ENCODE results near the gene ZC3H4. TPM values are rescaled to one million over a fixed set of nuclear protein-coding genes. Genes with fewer than 3 reads are reported as not detected.

The ZC3H4 gene
- total and polyA plus RNA-seq, 10 of the 15 experiments (the other 5 are each of a cell fraction or from before 2014, with no cell fraction given), result 5.1 to 86.3 (median 15.5) TPM

- peaks cover 4% of the 10 kb centered on the region for H4K20me1 ChIP-seq (ENCODE audit: control insufficient read depth, insufficient read depth)
- no peaks in the 10 kb centered on the region for H3K27me3 ChIP-seq (replicated peaks in 1 of 2; ENCODE audit: control insufficient read depth in 2 of 2, insufficient read depth in 2 of 2, low read length in 1 of 2)
- TF ChIP-seq BMI1 (IDR thresholded peaks at IDR 0.05; ENCODE audit: borderline replicate concordance) (no peak), POLR2A (IDR thresholded peaks at IDR 0.05; ENCODE audit: low read depth, low read length) (peak; percentile 9; the same call in 1 of the 2 replicates)
- H3K36me3 ChIP-seq (ENCODE audit: control insufficient read depth in 2 of 2, insufficient read depth in 2 of 2, low read length in 1 of 2), result peaks cover 21 to 67% of the 10 kb centered on the region in 2 experiments
- no peak overlapping the region for H2AFZ ChIP-seq (ENCODE audit: control insufficient read depth, low read depth, low read length)
- no peaks in the 10 kb centered on the region for H3K9me3 ChIP-seq (replicated peaks; ENCODE audit: control insufficient read depth, insufficient read depth, low read length)
- SMC1A ChIA-PET (ENCODE audit: uncharacterized antibody, unreplicated experiment), result no interaction called here
- intact Hi-C loops (cut with micrococcal nuclease; ENCODE audit: unreplicated experiment) (no loop called here), in situ Hi-C loops (cut with MboI) (no loop called here)
- no peak for ATAC-seq
- no peak for DNase-seq (ENCODE audit: low read depth, low spot score)
- H3K9ac ChIP-seq (ENCODE audit: control insufficient read depth, insufficient read depth, low read length), result no peak overlapping the region
- FAIRE-seq, result no peak
- WGBS (ENCODE audit: insufficient coverage, insufficient replicate concordance, low lambda C conversion rate, missing lambda C conversion rate), result 99% methylated on average over 6 of the region's 8 CpGs
- no peak overlapping the region for H3K4me2 ChIP-seq (ENCODE audit: control insufficient read depth, insufficient read depth)
- H3K4me1 ChIP-seq (ENCODE audit: control insufficient read depth, insufficient read depth, low read length), result no peaks in the 10 kb centered on the region
- H3K27ac ChIP-seq (ENCODE audit: control insufficient read depth, insufficient read depth), result no peak overlapping the region
- RAD21 ChIA-PET (ENCODE audit: unreplicated experiment), result no interaction called here
- no peak overlapping the region for H3K4me3 ChIP-seq
- BruUV-seq (replicated peaks), result no TSS peak
- POLR2A ChIA-PET, result no interaction called here
- CTCF ChIA-PET, result no interaction called here
- no peaks in the 10 kb centered on the region for H3K79me2 ChIP-seq (ENCODE audit: control insufficient read depth, insufficient read depth, low read length)
Observed at GRCh38 chr19:47068246-47068645, 45.3 kb downstream of the ZC3H4 start.

DNA sequence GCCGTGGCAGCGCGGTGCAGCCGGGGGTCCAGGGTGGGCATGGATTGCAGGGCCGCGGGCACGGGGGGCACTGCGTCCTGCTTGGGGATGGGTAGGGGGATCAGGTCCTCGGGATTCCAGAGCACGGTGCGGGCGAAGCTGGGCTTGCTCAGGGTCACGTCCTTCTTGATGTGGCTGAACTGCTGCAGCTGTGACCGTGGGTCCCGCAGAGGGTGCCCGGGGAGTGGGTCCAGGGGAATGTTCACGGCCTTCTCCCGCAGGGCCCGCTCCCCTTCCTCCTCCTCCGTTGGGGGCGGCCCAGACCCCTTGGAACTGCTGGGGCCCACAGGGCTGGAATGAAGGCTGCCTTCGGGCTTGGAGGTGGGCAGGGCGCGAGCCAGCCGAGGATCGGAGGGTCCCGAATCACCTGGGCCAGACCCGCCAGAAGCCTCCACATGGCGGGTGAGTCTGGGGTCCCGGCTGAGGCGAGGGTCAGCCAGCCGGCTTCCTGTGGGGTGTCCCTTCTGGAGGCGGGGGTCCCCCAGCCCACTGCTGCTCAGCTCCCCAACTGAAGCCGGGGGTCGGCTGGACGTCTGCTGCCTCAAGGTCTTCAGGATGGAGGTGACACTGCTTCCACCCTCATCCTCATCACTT lies 46.2 kb downstream of the ZC3H4 start:
- Histone ChIP-seq H3K4me3 (no peak overlapping the region), H3K79me2 (ENCODE audit: control insufficient read depth, insufficient read depth, low read length) (no peaks in the 10 kb centered on the region), H3K9me3 (replicated peaks; ENCODE audit: control insufficient read depth, insufficient read depth, low read length) (no peaks in the 10 kb centered on the region), H3K4me2 (ENCODE audit: control insufficient read depth, insufficient read depth) (no peak overlapping the region), H4K20me1 (ENCODE audit: control insufficient read depth, insufficient read depth) (peaks cover 4% of the 10 kb centered on the region; the same call in 1 of the 2 replicates), H3K27me3 (replicated peaks in 1 of 2; ENCODE audit: control insufficient read depth in 2 of 2, insufficient read depth in 2 of 2, low read length in 1 of 2) (no peaks in the 10 kb centered on the region), H2AFZ (ENCODE audit: control insufficient read depth, low read depth, low read length) (no peak overlapping the region), H3K36me3 (ENCODE audit: control insufficient read depth in 2 of 2, insufficient read depth in 2 of 2, low read length in 1 of 2) (peaks cover 21 to 64% of the 10 kb centered on the region in 2 experiments), H3K27ac (ENCODE audit: control insufficient read depth, insufficient read depth) (no peak overlapping the region), H3K9ac (ENCODE audit: control insufficient read depth, insufficient read depth, low read length) (no peak overlapping the region), H3K4me1 (ENCODE audit: control insufficient read depth, insufficient read depth, low read length) (no peaks in the 10 kb centered on the region)
- TF ChIP-seq ZNF274 (IDR thresholded peaks at IDR 0.05; ENCODE audit: insufficient read depth, insufficient read length) (no peak), ZBED1 (IDR thresholded peaks at IDR 0.05; ENCODE audit: borderline replicate concordance) (no peak), SIX5 (IDR thresholded peaks at IDR 0.05; ENCODE audit: low read depth, low read length, severe bottlenecking) (no peak), USF1 (IDR thresholded peaks at IDR 0.05; ENCODE audit: borderline replicate concordance, extremely low read length, insufficient read depth, low read depth, low read length) (no peak), POLR2AphosphoS5 (IDR thresholded peaks at IDR 0.05; ENCODE audit: low read length) (no peak), CHD2 (IDR thresholded peaks at IDR 0.05; ENCODE audit: borderline replicate concordance, low read depth, low read length) (no peak)
- TF ChIP-seq, protein P1, sequence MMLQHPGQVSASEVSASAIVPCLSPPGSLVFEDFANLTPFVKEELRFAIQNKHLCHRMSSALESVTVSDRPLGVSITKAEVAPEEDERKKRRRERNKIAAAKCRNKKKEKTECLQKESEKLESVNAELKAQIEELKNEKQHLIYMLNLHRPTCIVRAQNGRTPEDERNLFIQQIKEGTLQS (IDR thresholded peaks at IDR 0.05; ENCODE audit: borderline replicate concordance, extremely low read depth, low read depth, low read length), result no peak
- in situ Hi-C loops (cut with MboI), result no loop called here
- no peak for FAIRE-seq
- intact Hi-C loops (cut with micrococcal nuclease; ENCODE audit: unreplicated experiment), result no loop called here
- BruUV-seq (replicated peaks), result no TSS peak
- no peak for ATAC-seq
- POLR2A ChIA-PET, result no interaction called here
- RAD21 ChIA-PET (ENCODE audit: unreplicated experiment), result no interaction called here
- no peak for DNase-seq (ENCODE audit: low read depth, low spot score)
- WGBS (ENCODE audit: insufficient coverage, insufficient replicate concordance, low lambda C conversion rate, missing lambda C conversion rate), result 98% methylated on average over 29 of the region's 36 CpGs
- SMC1A ChIA-PET (ENCODE audit: uncharacterized antibody, unreplicated experiment), result no interaction called here
- CTCF ChIA-PET, result no interaction called here

Data from GM12878 (cell line).